GM23338 (cell line): ENCODE measurements around the gene TPM2. TPM values are rescaled to one million over a fixed set of nuclear protein-coding genes. Genes with fewer than 3 reads are reported as not detected.

Source experiments
- ATAC-seq: fragments of 200-7000 bp; cut with Tn5 transposase; 3 replicates; pipeline ENCODE4 v1.9.1; 2020
- DNase-seq: peaks from one replicate; pipeline ENCODE4 v3.0.0-alpha.2; 2015; ENCODE audit warnings: low spot score
- H2AFZ ChIP-seq: fragments of 200-600 bp; sonication (generic); 2 replicates; pipeline ENCODE4 v1.8.0; 2016; ENCODE audit warnings: antibody characterized with exemption, mild to moderate bottlenecking, moderate library complexity
- H3F3A ChIP-seq: fragments of 200-600 bp; sonication (generic); replicated peaks from 2 replicates; pipeline ENCODE4 v1.8.0; 2017; ENCODE audit warnings: antibody characterized with exemption, mixed run types, low read depth
- H3K27ac ChIP-seq: fragments of 200-600 bp; sonication (generic); 2 replicates; pipeline ENCODE4 v1.6.1; 2016; ENCODE audit warnings: low read depth
- H3K27me3 ChIP-seq: fragments of 200-600 bp; sonication (generic); 2 replicates; pipeline ENCODE4 v1.8.0; 2016; ENCODE audit warnings: mild to moderate bottlenecking, mixed run types, moderate library complexity; ENCODE audit not compliant: insufficient read depth
- H3K36me3 ChIP-seq: fragments of 200-600 bp; sonication (generic); 2 replicates; pipeline ENCODE4 v1.8.0; 2016; ENCODE audit warnings: mild to moderate bottlenecking; ENCODE audit not compliant: insufficient read depth
- H3K4me1 ChIP-seq: fragments of 200-600 bp; sonication (generic); 2 replicates; pipeline ENCODE4 v1.8.0; 2016; ENCODE audit warnings: mild to moderate bottlenecking, moderate library complexity; ENCODE audit not compliant: insufficient read depth
- H3K4me2 ChIP-seq: fragments of 200-600 bp; sonication (generic); 2 replicates; pipeline ENCODE4 v1.7.1; 2017; ENCODE audit warnings: mixed run types
- H3K4me3 ChIP-seq: fragments of 200-600 bp; sonication (generic); 2 replicates; pipeline ENCODE4 v1.6.1; 2016; ENCODE audit warnings: mixed run types
- H3K79me2 ChIP-seq: fragments of 200-600 bp; sonication (generic); replicated peaks from 2 replicates; pipeline ENCODE4 v1.8.0; 2017; ENCODE audit warnings: mild to moderate bottlenecking; ENCODE audit not compliant: insufficient read depth
- H3K9me2 ChIP-seq: fragments of 200-600 bp; sonication (generic); 2 replicates; pipeline ENCODE4 v1.8.0; 2017; ENCODE audit not compliant: insufficient read depth
- H4K20me1 ChIP-seq: fragments of 200-600 bp; sonication (generic); replicated peaks from 2 replicates; pipeline ENCODE4 v1.8.0; 2017; ENCODE audit warnings: mild to moderate bottlenecking; ENCODE audit not compliant: insufficient read depth
- H3K27ac Mint-ChIP-seq: 2 replicates; pipeline ENCODE4 v1.8.0; 2020; ENCODE audit warnings: inconsistent platforms, mild to moderate bottlenecking, moderate library complexity, mixed read lengths
- H3K27me3 Mint-ChIP-seq: 3 replicates; pipeline ENCODE4 v1.8.0; 2022; ENCODE audit warnings: low read depth, mild to moderate bottlenecking, moderate library complexity, mixed read lengths, inconsistent platforms; ENCODE audit not compliant: insufficient read depth, poor library complexity
- H3K36me3 Mint-ChIP-seq: 3 replicates; pipeline ENCODE4 v1.8.0; 2021; ENCODE audit warnings: low read depth, mild to moderate bottlenecking, inconsistent platforms, moderate library complexity, mixed read lengths
- H3K4me1 Mint-ChIP-seq: 3 replicates; pipeline ENCODE4 v1.8.0; 2020; ENCODE audit warnings: mild to moderate bottlenecking, inconsistent platforms, mixed read lengths
- H3K4me3 Mint-ChIP-seq: 3 replicates; pipeline ENCODE4 v1.8.0; 2021; ENCODE audit warnings: moderate library complexity, mild to moderate bottlenecking, inconsistent platforms, mixed read lengths
- H3K9me3 Mint-ChIP-seq: 3 replicates; pipeline ENCODE4 v1.8.0; 2020; ENCODE audit warnings: moderate library complexity, mild to moderate bottlenecking, inconsistent platforms, mixed read lengths
- CREB1 ChIP-seq: fragments of 250-450 bp; sonication (Bioruptor Pico); IDR thresholded peaks from 2 replicates; pipeline ENCODE4 v1.5.0; 2020; ENCODE audit warnings: low read depth, mild to moderate bottlenecking, moderate library complexity
- EZH2 ChIP-seq: fragments of 200-600 bp; sonication (generic); IDR thresholded peaks from one replicate; pipeline ENCODE4 v1.8.0; 2017; ENCODE audit warnings: antibody characterized with exemption, mild to moderate bottlenecking, low read depth; ENCODE audit not compliant: unreplicated experiment
- JUNB ChIP-seq: IDR thresholded peaks from one replicate; pipeline ENCODE4 v1.6.1; 2016; ENCODE audit warnings: antibody characterized with exemption; ENCODE audit not compliant: unreplicated experiment
- POLR2AphosphoS5 ChIP-seq: IDR thresholded peaks from 2 replicates; pipeline ENCODE4 v1.6.1; 2016; ENCODE audit warnings: antibody characterized with exemption, low read depth
- STAT1 ChIP-seq: IDR thresholded peaks from one replicate; pipeline ENCODE4 v1.6.1; 2016; ENCODE audit warnings: antibody characterized with exemption; ENCODE audit not compliant: unreplicated experiment
- ZNF331 ChIP-seq: fragments of 250-450 bp; sonication (Bioruptor Pico); IDR thresholded peaks from 2 replicates; pipeline ENCODE4 v1.5.0; 2020; ENCODE audit warnings: low read depth, mild to moderate bottlenecking, moderate library complexity
- polyA plus RNA-seq: library from polyadenylated mRNA; unstranded; fragments of >200 nt; fragmentation: Nextera tagmentation; extraction: Ambion mirVana; gene quantifications from 2 replicates; pipeline ENCODE4 v1.2.1, GENCODE V29; 2016
- total RNA-seq: library from RNA; depleted of rRNA; stranded (reverse); fragments of >200 nt; shearing (Covaris generic); gene quantifications from 2 replicates; pipeline ENCODE4 v1.2.3, GENCODE V29; 2014

TPM2 gene
- total and polyA plus RNA-seq, 2 experiments from 2014 or later, result 116 to 488 TPM

GRCh38 chr9:35651956-35652828 lies 37.5 kb downstream of the TPM2 start:
- peaks cover 55% of the 10 kb centered on the region for H3K4me1 Mint-ChIP-seq

GRCh38 chr9:35650341-35651158 lies 39.2 kb downstream of the TPM2 start, which contains the start of gene SIT1:
Gene SIT1, minus strand, starts transcription at chr9:35650931. Its CDS starts 78 bp downstream, at chr9:35650853.
- Histone ChIP-seq H3K36me3 (no peaks in the 10 kb centered on the region), H3K27ac (no peak within 1 kb of the TSS), H3K4me1 (peaks cover 39% of the 10 kb centered on the region), H3F3A (peaks cover 11% of the 10 kb centered on the region; the same call in 1 of the 2 replicates), H2AFZ (peak within 1 kb of the TSS; percentile 96), H3K4me2 (peak within 1 kb of the TSS; percentile 79), H3K79me2 (no peaks in the 10 kb centered on the region), H4K20me1 (no peaks in the 10 kb centered on the region), H3K27me3 (no peaks in the 10 kb centered on the region), H3K9me2 (no peaks in the 10 kb centered on the region), H3K4me3 (peak within 1 kb of the TSS; percentile 54)
- H3K27ac Mint-ChIP-seq, result no peak within 1 kb of the TSS
- no peaks in the 10 kb centered on the region; the same call in 2 of the 3 replicates for H3K36me3 Mint-ChIP-seq
- DNase-seq (peak; percentile 75), ATAC-seq (peak; percentile 5)
- no peaks in the 10 kb centered on the region; the same call in 2 of the 3 replicates for H3K9me3 Mint-ChIP-seq
- H3K4me3 Mint-ChIP-seq, result peak within 1 kb of the TSS; percentile 61
- peaks cover 31% of the 10 kb centered on the region for H3K27me3 Mint-ChIP-seq
- peaks cover 48% of the 10 kb centered on the region for H3K4me1 Mint-ChIP-seq
- no peak for TF ChIP-seq STAT1
- no peak for TF ChIP-seq JUNB
- no peak for TF ChIP-seq CREB1 (CRISPR knock-in tag)
- no peak for TF ChIP-seq ZNF331 (CRISPR knock-in tag)
- TF ChIP-seq POLR2AphosphoS5, result peak; percentile 20; the same call in 1 of the 2 replicates

More at GRCh38 chr9:35651956-35652828, 37.5 kb downstream of the TPM2 start:
- Histone ChIP-seq H3K79me2 (no peaks in the 10 kb centered on the region), H2AFZ (no peak overlapping the region), H3K4me2 (no peak overlapping the region), H3K36me3 (no peaks in the 10 kb centered on the region), H3F3A (peaks cover 12% of the 10 kb centered on the region; the same call in 1 of the 2 replicates), H3K27ac (no peak overlapping the region), H3K9me2 (no peaks in the 10 kb centered on the region), H3K4me1 (peaks cover 35% of the 10 kb centered on the region), H3K27me3 (peaks cover 3% of the 10 kb centered on the region; the same call in 1 of the 2 replicates), H3K4me3 (no peak overlapping the region), H4K20me1 (no peaks in the 10 kb centered on the region; the same call in 1 of the 2 replicates)
- peaks cover 2% of the 10 kb centered on the region; the same call in 1 of the 3 replicates for H3K36me3 Mint-ChIP-seq
- no peaks in the 10 kb centered on the region; the same call in 2 of the 3 replicates for H3K9me3 Mint-ChIP-seq
- H3K4me3 Mint-ChIP-seq, result no peak overlapping the region
- no peak for TF ChIP-seq STAT1
- TF ChIP-seq POLR2AphosphoS5, result no peak
- no peak for TF ChIP-seq EZH2
- H3K27me3 Mint-ChIP-seq, result peaks cover 38% of the 10 kb centered on the region
- no peak for DNase-seq
- no peak for ATAC-seq
- no peak overlapping the region for H3K27ac Mint-ChIP-seq
